A673 (cell line): ENCODE results near the gene IGF1R. TPM values are rescaled to one million over a fixed set of nuclear protein-coding genes. Genes with fewer than 3 reads are reported as not detected.

Experiments
- BruUV-seq: library from RNA; stranded (reverse); fragments of 400-500 nt; replicated peaks from 2 replicates; lab custom pipeline; 2021; lab: Mats Ljungman, UMichigan
- CTCF ChIA-PET: fragments of 300-600 bp; sonication (Branson Sonifier 250); formaldehyde crosslinking; loops from one replicate; lab custom pipeline; 2022; ENCODE audit warnings: antibody characterized with exemption; lab: Charles Lee
- POLR2A ChIA-PET: fragments of 300-600 bp; sonication (Branson Sonifier 250); formaldehyde crosslinking; loops from one replicate; lab custom pipeline; 2022; ENCODE audit warnings: antibody characterized with exemption; ENCODE audit not compliant: low non-redundant PET; lab: Charles Lee
- DNase-seq: peaks from one replicate; pipeline ENCODE4 v3.0.0-alpha.2; 2015; ENCODE audit warnings: low spot score
- H3K27ac ChIP-seq: fragments of 200-600 bp; sonication (generic); 2 replicates; pipeline ENCODE4 v1.5.1; 2016; ENCODE audit warnings: mixed run types, low read depth, mild to moderate bottlenecking, mixed read lengths, antibody characterized with exemption, low read length; ENCODE audit not compliant: poor library complexity, severe bottlenecking
- H3K27me3 ChIP-seq: fragments of 200-600 bp; sonication (generic); replicated peaks from 2 replicates; pipeline ENCODE4 v1.6.1; 2017; ENCODE audit warnings: mixed run types, low read depth, mild to moderate bottlenecking, mixed read lengths, antibody characterized with exemption, low read length; ENCODE audit not compliant: insufficient read depth, poor library complexity
- H3K36me3 ChIP-seq: fragments of 200-600 bp; sonication (generic); 2 replicates; pipeline ENCODE4 v1.6.1; 2016; ENCODE audit warnings: mixed run types, mild to moderate bottlenecking, mixed read lengths, antibody characterized with exemption, low read length; ENCODE audit not compliant: insufficient read depth, poor library complexity, severe bottlenecking
- H3K4me1 ChIP-seq: fragments of 200-600 bp; sonication (generic); 2 replicates; pipeline ENCODE4 v1.6.1; 2017; ENCODE audit warnings: mixed run types, mild to moderate bottlenecking, mixed read lengths, antibody characterized with exemption, low read length; ENCODE audit not compliant: insufficient read depth, poor library complexity, severe bottlenecking
- H3K4me3 ChIP-seq: fragments of 200-600 bp; sonication (generic); 2 replicates; pipeline ENCODE4 v1.5.1; 2016; ENCODE audit warnings: low read depth, mixed run types, mild to moderate bottlenecking, mixed read lengths, low read length; ENCODE audit not compliant: poor library complexity, severe bottlenecking
- H3K9me3 ChIP-seq: fragments of 200-600 bp; sonication (generic); 2 replicates; pipeline ENCODE4 v1.6.1; 2016; ENCODE audit warnings: mixed run types, low read depth, mild to moderate bottlenecking, mixed read lengths, antibody characterized with exemption, low read length; ENCODE audit not compliant: poor library complexity, severe bottlenecking
- EZH2 ChIP-seq: fragments of 200-600 bp; sonication (generic); IDR thresholded peaks from 2 replicates; pipeline ENCODE4 v1.6.1; 2017; ENCODE audit warnings: borderline replicate concordance, low read depth, mild to moderate bottlenecking, mixed read lengths, antibody characterized with exemption, low read length; ENCODE audit not compliant: poor library complexity, severe bottlenecking
- intact Hi-C: fragments of 100-400 bp; cut with micrococcal nuclease; formaldehyde crosslinking; loops from one replicate; pipeline ENCODE4 v1.10.0; 2022; ENCODE audit not compliant: unreplicated experiment
- total RNA-seq: library from RNA; stranded (reverse); gene quantifications from 2 replicates; pipeline ENCODE4 v1.2.3, GENCODE V29; 2021
- TF ChIP-seq, protein P1 (sequence below): fragments of 300-800, 200-600 bp; sonication (generic); conservative IDR thresholded peaks from 2 replicates; pipeline ENCODE4 v1.5.1; 2017; ENCODE audit warnings: low read depth, mild to moderate bottlenecking, antibody characterized with exemption, low read length, moderate library complexity, mixed read lengths

Gene IGF1R
- total RNA-seq, 1 experiment from 2014 or later = 34.9 TPM

- no peak overlapping the region for H3K27ac ChIP-seq
- no TSS peak for BruUV-seq
- no peak for DNase-seq
- H3K4me1 ChIP-seq = no peaks in the 10 kb centered on the region
- intact Hi-C loops = no loop called here
- no peak overlapping the region for H3K4me3 ChIP-seq
- H3K36me3 ChIP-seq = no peaks in the 10 kb centered on the region
- ChIA-PET CTCF (no interaction called here), POLR2A (no interaction called here)
- no peak for TF ChIP-seq EZH2
- TF ChIP-seq, protein P1, sequence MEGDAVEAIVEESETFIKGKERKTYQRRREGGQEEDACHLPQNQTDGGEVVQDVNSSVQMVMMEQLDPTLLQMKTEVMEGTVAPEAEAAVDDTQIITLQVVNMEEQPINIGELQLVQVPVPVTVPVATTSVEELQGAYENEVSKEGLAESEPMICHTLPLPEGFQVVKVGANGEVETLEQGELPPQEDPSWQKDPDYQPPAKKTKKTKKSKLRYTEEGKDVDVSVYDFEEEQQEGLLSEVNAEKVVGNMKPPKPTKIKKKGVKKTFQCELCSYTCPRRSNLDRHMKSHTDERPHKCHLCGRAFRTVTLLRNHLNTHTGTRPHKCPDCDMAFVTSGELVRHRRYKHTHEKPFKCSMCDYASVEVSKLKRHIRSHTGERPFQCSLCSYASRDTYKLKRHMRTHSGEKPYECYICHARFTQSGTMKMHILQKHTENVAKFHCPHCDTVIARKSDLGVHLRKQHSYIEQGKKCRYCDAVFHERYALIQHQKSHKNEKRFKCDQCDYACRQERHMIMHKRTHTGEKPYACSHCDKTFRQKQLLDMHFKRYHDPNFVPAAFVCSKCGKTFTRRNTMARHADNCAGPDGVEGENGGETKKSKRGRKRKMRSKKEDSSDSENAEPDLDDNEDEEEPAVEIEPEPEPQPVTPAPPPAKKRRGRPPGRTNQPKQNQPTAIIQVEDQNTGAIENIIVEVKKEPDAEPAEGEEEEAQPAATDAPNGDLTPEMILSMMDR = no peak
- H3K9me3 ChIP-seq = peaks cover 34% of the 10 kb centered on the region
- H3K27me3 ChIP-seq = no peaks in the 10 kb centered on the region
These were observed 186.6 kb downstream of the IGF1R start for GRCh38 chr15:98834976-98835375.

GRCh38 chr15:98835876-98836275 lies 187.5 kb downstream of the IGF1R start:
- intact Hi-C loops = no loop called here

GRCh38 chr15:98838387-98839259 lies 190.3 kb downstream of the IGF1R start:
- intact Hi-C loops = no loop called here
- TF ChIP-seq, protein P1 = no peak
- TF ChIP-seq EZH2 = no peak
- BruUV-seq = no TSS peak
- no peak for DNase-seq
- no peaks in the 10 kb centered on the region for H3K27me3 ChIP-seq
- no peak overlapping the region for H3K27ac ChIP-seq
- no peaks in the 10 kb centered on the region for H3K36me3 ChIP-seq
- H3K4me1 ChIP-seq = peaks cover 16% of the 10 kb centered on the region
- CTCF ChIA-PET = no interaction called here
- POLR2A ChIA-PET = no interaction called here
- no peaks in the 10 kb centered on the region for H3K9me3 ChIP-seq
- no peak overlapping the region for H3K4me3 ChIP-seq

More at GRCh38 chr15:98835876-98836275, 187.5 kb downstream of the IGF1R start:
- Histone ChIP-seq H3K4me3 (no peak overlapping the region), H3K27ac (no peak overlapping the region), H3K9me3 (peaks cover 25% of the 10 kb centered on the region), H3K36me3 (no peaks in the 10 kb centered on the region), H3K4me1 (no peaks in the 10 kb centered on the region), H3K27me3 (no peaks in the 10 kb centered on the region)
- ChIA-PET POLR2A (no interaction called here), CTCF (no interaction called here)
- BruUV-seq = no TSS peak
- no peak for DNase-seq
- TF ChIP-seq, protein P1 = no peak
- no peak for TF ChIP-seq EZH2
